DLD1 (cell line): ENCODE data around the gene TPGS1.

Source experiments
- in situ Hi-C: cut with HindIII; loops from 2 replicates; pipeline ENCODE4 v1.10.0; 2017; ENCODE audit warnings: low sequenced_read_pairs

The TPGS1 gene

GRCh38 chr19:536031-536880 is 29.0 kb downstream of the TPGS1 start:
- in situ Hi-C loops, result no loop called here

- in situ Hi-C loops, result no loop called here
These were observed 29.6 kb downstream of the TPGS1 start for GRCh38 chr19:536881-537404.

GRCh38 chr19:538641-539428 is 31.5 kb downstream of the TPGS1 start:
- in situ Hi-C loops, result no loop called here

GRCh38 chr19:539429-540030 is 32.2 kb downstream of the TPGS1 start:
- in situ Hi-C loops, result no loop called here

- in situ Hi-C loops, result no loop called here
These were observed 33.8 kb downstream of the TPGS1 start for GRCh38 chr19:540867-541637.

GRCh38 chr19:541699-542098 is 34.4 kb downstream of the TPGS1 start:
- in situ Hi-C loops, result no loop called here

- in situ Hi-C loops, result no loop called here
These were observed 35.0 kb downstream of the TPGS1 start for GRCh38 chr19:542173-542866.

- in situ Hi-C loops, result no loop called here
These were observed 36.8 kb downstream of the TPGS1 start, which contains the start of gene GZMM for GRCh38 chr19:543910-544608. TSS of gene GZMM (plus strand) at chr19:544053. CDS start at chr19:544072, 19 bp downstream.

- in situ Hi-C loops, result no loop called here
These were observed 39.8 kb downstream of the TPGS1 start for GRCh38 chr19:547117-547516.

- in situ Hi-C loops, result no loop called here
These were observed 40.8 kb downstream of the TPGS1 start for GRCh38 chr19:547836-548720.

GRCh38 chr19:548886-549830 is 41.9 kb downstream of the TPGS1 start:
- in situ Hi-C loops, result no loop called here

GRCh38 chr19:554817-555216 is 47.5 kb downstream of the TPGS1 start:
- in situ Hi-C loops, result no loop called here

- in situ Hi-C loops, result no loop called here
These were observed 48.1 kb downstream of the TPGS1 start for GRCh38 chr19:555474-555808.

GRCh38 chr19:556611-557382 is 49.5 kb downstream of the TPGS1 start:
- in situ Hi-C loops, result no loop called here

GRCh38 chr19:558770-559439 is 51.6 kb downstream of the TPGS1 start:
- in situ Hi-C loops, result no loop called here

GRCh38 chr19:560121-560520 is 52.8 kb downstream of the TPGS1 start:
- in situ Hi-C loops, result no loop called here
